HepG2 (cell line): ENCODE results near the gene ELF2.
"Not testable (repeated sequence)": the region's sequence is repeated elsewhere in the genome, so short reads cannot be mapped to it uniquely, and the experiment has no call there.

Experiments
- AFF4 ChIP-seq: sonication (generic); formaldehyde crosslinking; IDR thresholded peaks from 2 replicates; pipeline ENCODE4 v1.4.0; 2020; ENCODE audit warnings: missing genetic modification reagents
- ATF1 ChIP-seq: IDR thresholded peaks from 2 replicates; pipeline ENCODE4 v1.6.1; 2016; ENCODE audit warnings: mild to moderate bottlenecking, control low read depth
- CREB1 ChIP-seq, 2 experiments: fragments of 450-650 bp in 1 of 2; IDR thresholded peaks; 2 replicates each; pipeline ENCODE4 v1.6.1; 2016 to 2017; ENCODE audit warnings: control low read depth in 1 of 2, mild to moderate bottlenecking in 1 of 2, missing compliant biosample characterization in 1 of 2, missing genetic modification characterization in 1 of 2
- MBNL3 ChIP-seq: fragments of 250-450 bp; sonication (Bioruptor Pico); conservative IDR thresholded peaks from 2 replicates; pipeline ENCODE4 v1.8.0; 2022; ENCODE audit warnings: mild to moderate bottlenecking, inconsistent platforms
- POLR2A ChIP-seq, 2 experiments: IDR thresholded peaks; 2 replicates each; pipeline ENCODE4 v1.6.1; 2011; ENCODE audit warnings: low read depth in 2 of 2, low read length in 2 of 2, mild to moderate bottlenecking in 1 of 2, moderate library complexity in 1 of 2; ENCODE audit not compliant: insufficient read depth in 1 of 2
- SIX1 ChIP-seq: sonication (generic); formaldehyde crosslinking; IDR thresholded peaks from 2 replicates; pipeline ENCODE4 v1.4.0; 2020; ENCODE audit warnings: missing genetic modification reagents, borderline replicate concordance
- SRF ChIP-seq: IDR thresholded peaks from 2 replicates; pipeline ENCODE4 v1.6.1; 2011; ENCODE audit warnings: mild to moderate bottlenecking, low read depth, low read length, moderate library complexity
- ZFY ChIP-seq: sonication (generic); formaldehyde crosslinking; IDR thresholded peaks from 2 replicates; pipeline ENCODE4 v1.4.0; 2020; ENCODE audit warnings: missing genetic modification reagents
- ZNF142 ChIP-seq: sonication (generic); formaldehyde crosslinking; IDR thresholded peaks from 2 replicates; pipeline ENCODE4 v1.4.0; 2020; ENCODE audit warnings: missing genetic modification reagents

DNA sequence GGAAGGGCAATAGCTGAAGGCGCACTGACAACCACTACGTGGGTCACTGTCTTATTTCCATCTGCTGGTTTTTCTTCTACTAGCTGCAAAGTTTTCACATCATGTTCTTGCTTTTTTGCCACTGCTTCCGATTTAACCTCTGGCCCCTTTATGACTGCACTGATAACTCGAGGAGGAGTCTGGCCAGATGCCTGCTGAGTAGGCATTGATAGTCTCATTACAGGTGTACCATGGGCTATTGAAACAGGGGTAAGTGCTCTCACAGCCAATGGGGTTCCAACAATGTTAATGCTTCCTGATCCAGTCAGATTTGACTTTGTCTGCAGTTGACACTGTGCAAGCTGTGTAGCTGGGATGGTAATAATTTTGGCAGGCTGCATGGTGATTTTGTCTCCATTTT lies 118.0 kb downstream of the ELF2 start:
- TF ChIP-seq MBNL3 (CRISPR knock-in tag); SIX1 (CRISPR knock-in tag); ATF1 (CRISPR knock-in tag); AFF4 (CRISPR knock-in tag); CREB1 (IDR thresholded peaks at IDR 0.05); CREB1 (CRISPR knock-in tag; IDR thresholded peaks at IDR 0.05); ZFY (CRISPR knock-in tag); POLR2A (IDR thresholded peaks at IDR 0.05; ENCODE audit: insufficient read depth in 1 of 2, low read depth in 2 of 2, low read length in 2 of 2); ZNF142 (CRISPR knock-in tag); SRF: not testable (repeated sequence)
